Smooth muscle cell (in vitro differentiated cells): ENCODE measurements around the gene NFIA. TPM values are rescaled to one million over a fixed set of nuclear protein-coding genes. Genes with fewer than 3 reads are reported as not detected.

Source experiments
- DNase-seq: peaks from one replicate; lab custom pipeline; 2025; ENCODE audit not compliant: unreplicated experiment; lab: John Stamatoyannopoulos, UW
- H2AFZ ChIP-seq: fragments of 200-600 bp; sonication (generic); 2 replicates; pipeline ENCODE4 v1.6.0; 2016; ENCODE audit warnings: antibody characterized with exemption, low read depth, mild to moderate bottlenecking
- H3F3A ChIP-seq: fragments of 200-600 bp; sonication (generic); 2 replicates; pipeline ENCODE4 v1.6.0; 2017; ENCODE audit warnings: antibody characterized with exemption, low read depth
- H3K27ac ChIP-seq: fragments of 200-600 bp; sonication (generic); 2 replicates; pipeline ENCODE4 v1.5.1; 2016; ENCODE audit warnings: low read depth, mild to moderate bottlenecking
- H3K27me3 ChIP-seq: fragments of 200-600 bp; sonication (generic); 2 replicates; pipeline ENCODE4 v1.6.1; 2016; ENCODE audit warnings: low read depth, mild to moderate bottlenecking
- H3K36me3 ChIP-seq: fragments of 200-600 bp; sonication (generic); 2 replicates; pipeline ENCODE4 v1.5.1; 2016; ENCODE audit warnings: low read depth
- H3K4me1 ChIP-seq: fragments of 200-600 bp; sonication (generic); 2 replicates; pipeline ENCODE4 v1.5.1; 2016; ENCODE audit warnings: low read depth
- H3K4me2 ChIP-seq: fragments of 200-600 bp; sonication (generic); 2 replicates; pipeline ENCODE4 v1.6.0; 2016; ENCODE audit warnings: mild to moderate bottlenecking
- H3K4me3 ChIP-seq: fragments of 200-600 bp; sonication (generic); 2 replicates; pipeline ENCODE4 v1.5.1; 2016; ENCODE audit warnings: mild to moderate bottlenecking
- H3K79me2 ChIP-seq: fragments of 200-600 bp; sonication (generic); 2 replicates; pipeline ENCODE4 v1.6.0; 2016; ENCODE audit warnings: low read depth, mild to moderate bottlenecking
- H3K9ac ChIP-seq: fragments of 200-600 bp; sonication (generic); 2 replicates; pipeline ENCODE4 v1.6.0; 2016; ENCODE audit warnings: low read depth
- H3K9me3 ChIP-seq: fragments of 200-600 bp; sonication (generic); replicated peaks from 2 replicates; pipeline ENCODE4 v1.5.1; 2016; ENCODE audit warnings: low read depth
- H4K20me1 ChIP-seq: fragments of 200-600 bp; sonication (generic); 2 replicates; pipeline ENCODE4 v1.6.0; 2016; ENCODE audit warnings: low read depth
- WGBS: methylation state at CpG from one replicate; pipeline ENCODE4 v1.1.7; 2016; ENCODE audit warnings: low lambda C conversion rate; 5-methylcytosine and 5-hydroxymethylcytosine counted together
- polyA plus RNA-seq: library from polyadenylated mRNA; unstranded; fragments of >200 nt; fragmentation: Nextera tagmentation; extraction: Ambion mirVana; gene quantifications from 2 replicates; pipeline ENCODE4 v1.2.1, GENCODE V29; 2016
- total RNA-seq: library from RNA; depleted of rRNA; stranded (reverse); fragments of >200 nt; gene quantifications from 2 replicates; pipeline ENCODE4 v1.2.3, GENCODE V29; 2014
- TF ChIP-seq, protein P1 (sequence below): fragments of 200-600 bp; sonication (generic); IDR thresholded peaks from 2 replicates; pipeline ENCODE4 v1.5.1; 2017; ENCODE audit warnings: borderline replicate concordance, mild to moderate bottlenecking, antibody characterized with exemption; ENCODE audit not compliant: insufficient read depth, poor library complexity, severe bottlenecking

NFIA gene
- total and polyA plus RNA-seq, 2 experiments from 2014 or later = 5.0 to 6.2 TPM

DNA sequence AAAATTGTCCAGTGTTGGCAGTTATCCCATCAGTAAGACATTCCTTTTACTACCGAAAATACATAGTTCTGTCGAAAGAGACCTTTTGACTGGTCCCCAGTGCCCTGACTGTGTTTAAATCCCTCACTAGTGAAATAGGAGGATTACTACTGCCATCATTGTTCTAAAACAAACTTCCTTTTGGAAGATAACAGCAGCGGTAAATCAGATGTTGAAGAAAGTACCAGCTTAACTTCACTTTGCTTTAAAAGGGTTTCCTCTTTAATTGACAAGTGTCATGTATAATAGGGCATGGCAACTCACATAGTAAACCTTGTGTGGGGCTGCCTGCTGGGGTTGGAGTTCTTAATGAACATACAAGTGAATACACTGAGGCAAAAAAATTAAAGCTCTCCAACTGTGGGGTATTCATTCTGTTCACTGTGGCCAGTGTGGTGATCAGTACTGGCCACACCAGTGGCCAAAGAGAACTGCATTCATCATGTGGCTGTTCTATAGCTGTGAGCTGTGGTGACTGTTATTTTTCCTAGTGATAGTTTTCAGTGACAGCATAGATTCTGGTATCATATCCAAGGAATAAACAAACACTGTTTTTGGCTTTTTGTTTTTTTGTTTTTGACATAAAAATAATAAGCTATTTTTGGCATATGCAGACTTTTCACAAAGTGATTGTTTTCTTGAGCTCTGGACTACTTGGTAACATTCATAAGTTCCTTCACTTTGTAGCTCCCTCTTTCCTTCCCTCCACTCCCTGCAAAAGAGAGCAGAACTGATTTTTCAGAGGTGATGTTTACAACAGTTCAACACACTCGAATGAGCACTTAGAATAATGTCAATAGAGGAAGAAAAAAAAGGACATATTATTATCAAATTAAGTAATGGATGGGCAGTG is 74.5 kb downstream of the NFIA start:
- WGBS = 47% methylated on average over 4 of the region's 4 CpGs
- no peak overlapping the region for H3K4me3 ChIP-seq
- H4K20me1 ChIP-seq = peaks cover 29% of the 10 kb centered on the region
- peaks cover 40% of the 10 kb centered on the region for H3K4me1 ChIP-seq
- H3K9ac ChIP-seq = no peak overlapping the region
- no peaks in the 10 kb centered on the region for H3K36me3 ChIP-seq
- peaks cover 5% of the 10 kb centered on the region for H3K27me3 ChIP-seq
- TF ChIP-seq, protein P1, sequence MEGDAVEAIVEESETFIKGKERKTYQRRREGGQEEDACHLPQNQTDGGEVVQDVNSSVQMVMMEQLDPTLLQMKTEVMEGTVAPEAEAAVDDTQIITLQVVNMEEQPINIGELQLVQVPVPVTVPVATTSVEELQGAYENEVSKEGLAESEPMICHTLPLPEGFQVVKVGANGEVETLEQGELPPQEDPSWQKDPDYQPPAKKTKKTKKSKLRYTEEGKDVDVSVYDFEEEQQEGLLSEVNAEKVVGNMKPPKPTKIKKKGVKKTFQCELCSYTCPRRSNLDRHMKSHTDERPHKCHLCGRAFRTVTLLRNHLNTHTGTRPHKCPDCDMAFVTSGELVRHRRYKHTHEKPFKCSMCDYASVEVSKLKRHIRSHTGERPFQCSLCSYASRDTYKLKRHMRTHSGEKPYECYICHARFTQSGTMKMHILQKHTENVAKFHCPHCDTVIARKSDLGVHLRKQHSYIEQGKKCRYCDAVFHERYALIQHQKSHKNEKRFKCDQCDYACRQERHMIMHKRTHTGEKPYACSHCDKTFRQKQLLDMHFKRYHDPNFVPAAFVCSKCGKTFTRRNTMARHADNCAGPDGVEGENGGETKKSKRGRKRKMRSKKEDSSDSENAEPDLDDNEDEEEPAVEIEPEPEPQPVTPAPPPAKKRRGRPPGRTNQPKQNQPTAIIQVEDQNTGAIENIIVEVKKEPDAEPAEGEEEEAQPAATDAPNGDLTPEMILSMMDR = no peak
- no peaks in the 10 kb centered on the region for H3K79me2 ChIP-seq
- H3K27ac ChIP-seq = no peak overlapping the region
- peak overlapping the region; percentile 76 for H3K4me2 ChIP-seq
- no peak overlapping the region for H2AFZ ChIP-seq
- peaks cover 16% of the 10 kb centered on the region for H3F3A ChIP-seq
- H3K9me3 ChIP-seq = no peaks in the 10 kb centered on the region
- DNase-seq = no peak

DNA sequence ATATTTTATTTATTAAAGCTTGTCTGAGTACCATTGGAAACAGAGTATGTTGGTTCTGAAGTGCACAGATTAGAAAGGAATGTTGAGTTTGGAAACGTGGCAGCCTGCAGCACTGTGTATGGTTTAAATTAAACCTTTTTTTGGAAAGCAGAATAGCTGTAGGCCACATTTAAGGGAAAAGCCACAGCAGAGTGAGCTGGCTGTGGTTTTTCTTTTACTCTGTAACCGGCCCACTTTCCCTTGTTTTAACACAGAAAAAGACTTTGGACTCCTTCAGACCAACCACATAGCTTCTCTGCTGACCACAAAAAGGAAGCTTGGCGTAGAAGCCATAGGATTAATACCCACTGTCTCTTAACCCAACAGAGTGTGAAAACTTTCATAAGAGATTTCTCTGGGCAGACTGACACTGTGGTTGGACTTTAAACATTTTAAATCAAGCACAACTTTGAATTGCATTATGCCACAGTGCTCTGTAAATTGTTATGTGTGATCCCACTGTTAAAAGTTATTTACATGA is 75.2 kb downstream of the NFIA start:
- 0% methylated on average over 3 of the region's 3 CpGs for WGBS
- peaks cover 29% of the 10 kb centered on the region for H4K20me1 ChIP-seq
- no peak overlapping the region for H2AFZ ChIP-seq
- H3K4me3 ChIP-seq = no peak overlapping the region
- TF ChIP-seq, protein P1 = no peak
- H3K9ac ChIP-seq = no peak overlapping the region
- no peaks in the 10 kb centered on the region for H3K36me3 ChIP-seq
- no peaks in the 10 kb centered on the region for H3K9me3 ChIP-seq
- H3K4me1 ChIP-seq = peaks cover 38% of the 10 kb centered on the region
- DNase-seq = no peak
- H3K79me2 ChIP-seq = no peaks in the 10 kb centered on the region
- H3K27me3 ChIP-seq = peaks cover 4% of the 10 kb centered on the region
- H3F3A ChIP-seq = peaks cover 16% of the 10 kb centered on the region
- H3K4me2 ChIP-seq = peak overlapping the region; percentile 76
- H3K27ac ChIP-seq = no peak overlapping the region

DNA sequence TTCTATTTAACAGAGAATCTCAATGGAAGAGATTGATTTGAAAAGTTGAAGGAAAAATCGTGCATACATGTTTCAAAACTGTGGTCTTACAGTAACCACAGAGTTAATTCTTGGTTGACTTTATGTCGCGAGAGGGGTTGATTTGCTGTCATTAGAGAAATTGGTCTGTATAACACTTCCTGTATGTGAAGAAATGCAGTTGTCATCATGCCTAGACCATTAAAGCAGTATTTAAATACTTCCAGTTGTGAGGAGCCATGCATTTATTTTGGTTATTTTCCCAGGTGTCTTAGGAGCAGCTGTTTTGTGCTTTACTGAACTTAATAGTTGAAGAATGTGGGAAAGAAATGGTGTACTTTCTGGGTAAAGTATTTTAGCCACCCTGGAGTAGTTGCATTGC is 76.2 kb downstream of the NFIA start:
- Histone ChIP-seq H3K4me3 (no peak overlapping the region), H3K9me3 (no peaks in the 10 kb centered on the region), H3K27me3 (no peaks in the 10 kb centered on the region), H3K27ac (no peak overlapping the region), H4K20me1 (peaks cover 29% of the 10 kb centered on the region), H3K4me2 (no peak overlapping the region), H3K36me3 (no peaks in the 10 kb centered on the region), H2AFZ (no peak overlapping the region), H3F3A (peaks cover 16% of the 10 kb centered on the region), H3K9ac (no peak overlapping the region), H3K79me2 (no peaks in the 10 kb centered on the region), H3K4me1 (peaks cover 29% of the 10 kb centered on the region)
- 60% methylated on average over 3 of the region's 3 CpGs for WGBS
- TF ChIP-seq, protein P1 = no peak
- no peak for DNase-seq
